GM23338 (cell line): ENCODE measurements around the gene NCOA1. TPM values are rescaled to one million over a fixed set of nuclear protein-coding genes. Genes with fewer than 3 reads are reported as not detected.

ENCODE experiments used
- ATAC-seq: fragments of 200-7000 bp; cut with Tn5 transposase; 3 replicates; pipeline ENCODE4 v1.9.1; 2020
- DNase-seq: peaks from one replicate; pipeline ENCODE4 v3.0.0-alpha.2; 2015; ENCODE audit warnings: low spot score
- H2AFZ ChIP-seq: fragments of 200-600 bp; sonication (generic); 2 replicates; pipeline ENCODE4 v1.8.0; 2016; ENCODE audit warnings: antibody characterized with exemption, mild to moderate bottlenecking, moderate library complexity
- H3F3A ChIP-seq: fragments of 200-600 bp; sonication (generic); replicated peaks from 2 replicates; pipeline ENCODE4 v1.8.0; 2017; ENCODE audit warnings: antibody characterized with exemption, mixed run types, low read depth
- H3K27ac ChIP-seq: fragments of 200-600 bp; sonication (generic); 2 replicates; pipeline ENCODE4 v1.6.1; 2016; ENCODE audit warnings: low read depth
- H3K27me3 ChIP-seq: fragments of 200-600 bp; sonication (generic); 2 replicates; pipeline ENCODE4 v1.8.0; 2016; ENCODE audit warnings: mild to moderate bottlenecking, mixed run types, moderate library complexity; ENCODE audit not compliant: insufficient read depth
- H3K36me3 ChIP-seq: fragments of 200-600 bp; sonication (generic); 2 replicates; pipeline ENCODE4 v1.8.0; 2016; ENCODE audit warnings: mild to moderate bottlenecking; ENCODE audit not compliant: insufficient read depth
- H3K4me1 ChIP-seq: fragments of 200-600 bp; sonication (generic); 2 replicates; pipeline ENCODE4 v1.8.0; 2016; ENCODE audit warnings: mild to moderate bottlenecking, moderate library complexity; ENCODE audit not compliant: insufficient read depth
- H3K4me2 ChIP-seq: fragments of 200-600 bp; sonication (generic); 2 replicates; pipeline ENCODE4 v1.7.1; 2017; ENCODE audit warnings: mixed run types
- H3K4me3 ChIP-seq: fragments of 200-600 bp; sonication (generic); 2 replicates; pipeline ENCODE4 v1.6.1; 2016; ENCODE audit warnings: mixed run types
- H3K79me2 ChIP-seq: fragments of 200-600 bp; sonication (generic); replicated peaks from 2 replicates; pipeline ENCODE4 v1.8.0; 2017; ENCODE audit warnings: mild to moderate bottlenecking; ENCODE audit not compliant: insufficient read depth
- H3K9me2 ChIP-seq: fragments of 200-600 bp; sonication (generic); 2 replicates; pipeline ENCODE4 v1.8.0; 2017; ENCODE audit not compliant: insufficient read depth
- H4K20me1 ChIP-seq: fragments of 200-600 bp; sonication (generic); replicated peaks from 2 replicates; pipeline ENCODE4 v1.8.0; 2017; ENCODE audit warnings: mild to moderate bottlenecking; ENCODE audit not compliant: insufficient read depth
- H3K27ac Mint-ChIP-seq: 2 replicates; pipeline ENCODE4 v1.8.0; 2020; ENCODE audit warnings: inconsistent platforms, mild to moderate bottlenecking, moderate library complexity, mixed read lengths
- H3K27me3 Mint-ChIP-seq: 3 replicates; pipeline ENCODE4 v1.8.0; 2022; ENCODE audit warnings: low read depth, mild to moderate bottlenecking, moderate library complexity, mixed read lengths, inconsistent platforms; ENCODE audit not compliant: insufficient read depth, poor library complexity
- H3K36me3 Mint-ChIP-seq: 3 replicates; pipeline ENCODE4 v1.8.0; 2021; ENCODE audit warnings: low read depth, mild to moderate bottlenecking, inconsistent platforms, moderate library complexity, mixed read lengths
- H3K4me1 Mint-ChIP-seq: 3 replicates; pipeline ENCODE4 v1.8.0; 2020; ENCODE audit warnings: mild to moderate bottlenecking, inconsistent platforms, mixed read lengths
- H3K4me3 Mint-ChIP-seq: 3 replicates; pipeline ENCODE4 v1.8.0; 2021; ENCODE audit warnings: moderate library complexity, mild to moderate bottlenecking, inconsistent platforms, mixed read lengths
- H3K9me3 Mint-ChIP-seq: 3 replicates; pipeline ENCODE4 v1.8.0; 2020; ENCODE audit warnings: moderate library complexity, mild to moderate bottlenecking, inconsistent platforms, mixed read lengths
- CREB1 ChIP-seq: fragments of 250-450 bp; sonication (Bioruptor Pico); IDR thresholded peaks from 2 replicates; pipeline ENCODE4 v1.5.0; 2020; ENCODE audit warnings: low read depth, mild to moderate bottlenecking, moderate library complexity
- EZH2phosphoT487 ChIP-seq: fragments of 200-600 bp; sonication (generic); IDR thresholded peaks from one replicate; pipeline ENCODE4 v1.8.1; 2018; ENCODE audit warnings: antibody characterized with exemption; ENCODE audit not compliant: unreplicated experiment
- POLR2AphosphoS5 ChIP-seq: IDR thresholded peaks from 2 replicates; pipeline ENCODE4 v1.6.1; 2016; ENCODE audit warnings: antibody characterized with exemption, low read depth
- ZNF114 ChIP-seq: fragments of 250-450 bp; sonication (Bioruptor Pico); IDR thresholded peaks from 2 replicates; pipeline ENCODE4 v1.5.0; 2020; ENCODE audit warnings: mild to moderate bottlenecking, moderate library complexity
- ZNF331 ChIP-seq: fragments of 250-450 bp; sonication (Bioruptor Pico); IDR thresholded peaks from 2 replicates; pipeline ENCODE4 v1.5.0; 2020; ENCODE audit warnings: low read depth, mild to moderate bottlenecking, moderate library complexity
- polyA plus RNA-seq: library from polyadenylated mRNA; unstranded; fragments of >200 nt; fragmentation: Nextera tagmentation; extraction: Ambion mirVana; gene quantifications from 2 replicates; pipeline ENCODE4 v1.2.1, GENCODE V29; 2016
- total RNA-seq: library from RNA; depleted of rRNA; stranded (reverse); fragments of >200 nt; shearing (Covaris generic); gene quantifications from 2 replicates; pipeline ENCODE4 v1.2.3, GENCODE V29; 2014
- TF ChIP-seq, protein P1 (sequence below): IDR thresholded peaks from one replicate; pipeline ENCODE4 v1.6.1; 2018; ENCODE audit warnings: antibody characterized with exemption; ENCODE audit not compliant: unreplicated experiment
- TF ChIP-seq, protein P2 (sequence below), 2 experiments: fragments of 200-600 bp in 1 of 2; sonication (generic) in 1 of 2; conservative IDR thresholded peaks; 2 replicates each; pipeline versions ENCODE4 v1.5.1 to v1.6.1; 2016 to 2017; ENCODE audit warnings: antibody characterized with exemption in 2 of 2, low read depth in 2 of 2, mild to moderate bottlenecking in 2 of 2, moderate library complexity in 1 of 2

NCOA1 gene
- total and polyA plus RNA-seq, 2 experiments from 2014 or later, result 7.1 to 15.1 TPM

DNA sequence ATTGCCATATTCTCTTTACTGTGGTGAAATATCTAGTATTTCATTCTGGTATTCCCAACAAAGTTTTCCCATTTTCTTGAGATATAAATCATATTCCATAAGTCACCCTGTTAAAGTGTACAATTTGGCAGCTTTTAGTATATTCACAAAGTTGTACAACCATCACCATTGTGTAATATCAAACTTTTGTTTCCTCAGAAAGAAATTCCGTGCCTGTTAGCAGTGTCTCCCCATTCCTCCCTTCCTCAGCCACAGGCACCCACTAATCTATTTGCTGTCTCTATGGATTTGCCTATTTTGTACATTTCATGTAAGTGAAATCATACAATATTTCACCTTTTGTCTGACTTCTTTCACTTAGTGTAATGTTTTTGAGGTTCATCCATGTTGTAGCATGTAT, 19.7 kb downstream of the NCOA1 start:
- no peaks in the 10 kb centered on the region for H3K36me3 Mint-ChIP-seq
- no peak overlapping the region for H3K27ac ChIP-seq
- H4K20me1 ChIP-seq, result no peaks in the 10 kb centered on the region
- H3K4me3 Mint-ChIP-seq, result no peak overlapping the region
- ATAC-seq, result no peak
- H3K9me2 ChIP-seq, result no peaks in the 10 kb centered on the region
- no peak overlapping the region for H3K4me3 ChIP-seq
- no peak overlapping the region for H3K27ac Mint-ChIP-seq
- no peaks in the 10 kb centered on the region for H3F3A ChIP-seq
- H2AFZ ChIP-seq, result no peak overlapping the region
- peaks cover 14% of the 10 kb centered on the region; the same call in 2 of the 3 replicates for H3K4me1 Mint-ChIP-seq
- H3K9me3 Mint-ChIP-seq, result no peaks in the 10 kb centered on the region
- H3K36me3 ChIP-seq, result no peaks in the 10 kb centered on the region
- no peaks in the 10 kb centered on the region for H3K27me3 ChIP-seq
- no peak overlapping the region for H3K4me2 ChIP-seq
- DNase-seq, result no peak
- no peak for TF ChIP-seq CREB1 (CRISPR knock-in tag)
- TF ChIP-seq, protein P1, sequence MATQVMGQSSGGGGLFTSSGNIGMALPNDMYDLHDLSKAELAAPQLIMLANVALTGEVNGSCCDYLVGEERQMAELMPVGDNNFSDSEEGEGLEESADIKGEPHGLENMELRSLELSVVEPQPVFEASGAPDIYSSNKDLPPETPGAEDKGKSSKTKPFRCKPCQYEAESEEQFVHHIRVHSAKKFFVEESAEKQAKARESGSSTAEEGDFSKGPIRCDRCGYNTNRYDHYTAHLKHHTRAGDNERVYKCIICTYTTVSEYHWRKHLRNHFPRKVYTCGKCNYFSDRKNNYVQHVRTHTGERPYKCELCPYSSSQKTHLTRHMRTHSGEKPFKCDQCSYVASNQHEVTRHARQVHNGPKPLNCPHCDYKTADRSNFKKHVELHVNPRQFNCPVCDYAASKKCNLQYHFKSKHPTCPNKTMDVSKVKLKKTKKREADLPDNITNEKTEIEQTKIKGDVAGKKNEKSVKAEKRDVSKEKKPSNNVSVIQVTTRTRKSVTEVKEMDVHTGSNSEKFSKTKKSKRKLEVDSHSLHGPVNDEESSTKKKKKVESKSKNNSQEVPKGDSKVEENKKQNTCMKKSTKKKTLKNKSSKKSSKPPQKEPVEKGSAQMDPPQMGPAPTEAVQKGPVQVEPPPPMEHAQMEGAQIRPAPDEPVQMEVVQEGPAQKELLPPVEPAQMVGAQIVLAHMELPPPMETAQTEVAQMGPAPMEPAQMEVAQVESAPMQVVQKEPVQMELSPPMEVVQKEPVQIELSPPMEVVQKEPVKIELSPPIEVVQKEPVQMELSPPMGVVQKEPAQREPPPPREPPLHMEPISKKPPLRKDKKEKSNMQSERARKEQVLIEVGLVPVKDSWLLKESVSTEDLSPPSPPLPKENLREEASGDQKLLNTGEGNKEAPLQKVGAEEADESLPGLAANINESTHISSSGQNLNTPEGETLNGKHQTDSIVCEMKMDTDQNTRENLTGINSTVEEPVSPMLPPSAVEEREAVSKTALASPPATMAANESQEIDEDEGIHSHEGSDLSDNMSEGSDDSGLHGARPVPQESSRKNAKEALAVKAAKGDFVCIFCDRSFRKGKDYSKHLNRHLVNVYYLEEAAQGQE, result no peak
- no peak for TF ChIP-seq ZNF114 (CRISPR knock-in tag)
- no peak for TF ChIP-seq POLR2AphosphoS5
- no peak for TF ChIP-seq EZH2phosphoT487
- H3K27me3 Mint-ChIP-seq, result no peaks in the 10 kb centered on the region
- H3K4me1 ChIP-seq, result peaks cover 12% of the 10 kb centered on the region; the same call in 1 of the 2 replicates
- H3K79me2 ChIP-seq, result peaks cover 15% of the 10 kb centered on the region; the same call in 1 of the 2 replicates

DNA sequence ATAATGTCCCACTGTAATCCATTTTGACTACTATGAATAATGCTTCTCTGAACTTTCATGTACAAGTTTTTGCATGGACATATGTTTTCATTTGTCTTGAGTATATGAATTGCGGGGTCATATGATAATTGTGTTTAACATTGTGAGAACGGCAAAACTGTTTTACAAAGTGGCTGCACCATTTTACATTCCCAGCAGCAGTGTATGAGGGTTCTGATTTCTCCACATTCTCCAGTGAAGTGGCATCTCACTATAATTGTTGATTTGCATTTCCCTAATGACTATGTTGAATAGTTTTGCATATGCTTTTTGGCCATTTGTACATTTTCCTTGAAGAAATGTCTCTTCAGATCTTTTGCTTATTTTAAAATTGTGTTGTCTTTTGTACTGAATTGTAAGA, 20.1 kb downstream of the NCOA1 start:
- Histone ChIP-seq H3K27ac (no peak overlapping the region), H3K79me2 (peaks cover 15% of the 10 kb centered on the region; the same call in 1 of the 2 replicates), H3K4me2 (no peak overlapping the region), H2AFZ (no peak overlapping the region), H3K4me1 (peaks cover 12% of the 10 kb centered on the region; the same call in 1 of the 2 replicates), H3K4me3 (no peak overlapping the region), H3K27me3 (no peaks in the 10 kb centered on the region), H4K20me1 (no peaks in the 10 kb centered on the region), H3F3A (no peaks in the 10 kb centered on the region), H3K9me2 (no peaks in the 10 kb centered on the region), H3K36me3 (no peaks in the 10 kb centered on the region)
- Mint-ChIP-seq H3K27ac (no peak overlapping the region), H3K9me3 (no peaks in the 10 kb centered on the region), H3K4me1 (peaks cover 14% of the 10 kb centered on the region; the same call in 2 of the 3 replicates), H3K27me3 (no peaks in the 10 kb centered on the region), H3K4me3 (no peak overlapping the region), H3K36me3 (no peaks in the 10 kb centered on the region)
- ATAC-seq, result no peak
- no peak for DNase-seq
- TF ChIP-seq ZNF331 (CRISPR knock-in tag), result no peak
- TF ChIP-seq, protein P2, sequence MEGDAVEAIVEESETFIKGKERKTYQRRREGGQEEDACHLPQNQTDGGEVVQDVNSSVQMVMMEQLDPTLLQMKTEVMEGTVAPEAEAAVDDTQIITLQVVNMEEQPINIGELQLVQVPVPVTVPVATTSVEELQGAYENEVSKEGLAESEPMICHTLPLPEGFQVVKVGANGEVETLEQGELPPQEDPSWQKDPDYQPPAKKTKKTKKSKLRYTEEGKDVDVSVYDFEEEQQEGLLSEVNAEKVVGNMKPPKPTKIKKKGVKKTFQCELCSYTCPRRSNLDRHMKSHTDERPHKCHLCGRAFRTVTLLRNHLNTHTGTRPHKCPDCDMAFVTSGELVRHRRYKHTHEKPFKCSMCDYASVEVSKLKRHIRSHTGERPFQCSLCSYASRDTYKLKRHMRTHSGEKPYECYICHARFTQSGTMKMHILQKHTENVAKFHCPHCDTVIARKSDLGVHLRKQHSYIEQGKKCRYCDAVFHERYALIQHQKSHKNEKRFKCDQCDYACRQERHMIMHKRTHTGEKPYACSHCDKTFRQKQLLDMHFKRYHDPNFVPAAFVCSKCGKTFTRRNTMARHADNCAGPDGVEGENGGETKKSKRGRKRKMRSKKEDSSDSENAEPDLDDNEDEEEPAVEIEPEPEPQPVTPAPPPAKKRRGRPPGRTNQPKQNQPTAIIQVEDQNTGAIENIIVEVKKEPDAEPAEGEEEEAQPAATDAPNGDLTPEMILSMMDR (conservative IDR thresholded peaks at IDR 0.05; ENCODE audit: low read depth in 2 of 2), result no peak
- TF ChIP-seq POLR2AphosphoS5, result no peak
- TF ChIP-seq, protein P1, result no peak
- TF ChIP-seq CREB1 (CRISPR knock-in tag), result no peak
